ENCODE measurements around the gene ESYT3. TPM values are rescaled to one million over a fixed set of nuclear protein-coding genes. Genes with fewer than 3 reads are reported as not detected.

The ESYT3 gene
- polyA plus RNA-seq, 3 donors: not detected

GRCh38 chr3:138467931-138468330 is 33.5 kb downstream of the ESYT3 start:
- H3K9me3 Mint-ChIP-seq: peaks cover 0 to 2% (median 0%) of the 10 kb centered on the region in 7 donors
- no peak overlapping the region for H3K27ac Mint-ChIP-seq
- no peak overlapping the region for H3K4me3 ChIP-seq (replicated peaks in 1 of 3; ENCODE audit: low read depth in 2 of 3, low read length in 3 of 3)
- WGBS (ENCODE audit: insufficient coverage): 86% methylated on average over 1 of the region's 5 CpGs
- no peaks in the 10 kb centered on the region for H3K36me3 Mint-ChIP-seq
- no peaks in the 10 kb centered on the region for H3K27me3 ChIP-seq (ENCODE audit: control insufficient read depth in 2 of 2, insufficient read depth in 2 of 2, low read length in 2 of 2)
- no peak overlapping the region for H2AFZ ChIP-seq (ENCODE audit: insufficient read depth, low read depth, low read length, poor library complexity, severe bottlenecking)
- no peak overlapping the region for H3K27ac ChIP-seq (ENCODE audit: low read depth in 1 of 2, low read length in 2 of 2)
- no peaks in the 10 kb centered on the region for H3K9me3 ChIP-seq (replicated peaks in 1 of 2; ENCODE audit: control insufficient read depth in 1 of 2, insufficient read depth in 1 of 2, low read length in 2 of 2)
- H3K27me3 Mint-ChIP-seq (ENCODE audit: low read depth in 3 of 3): peaks cover 0 to 9% (median 3%) of the 10 kb centered on the region in 3 donors
- H3K79me2 ChIP-seq (ENCODE audit: insufficient read depth, low read length): no peaks in the 10 kb centered on the region
- no peaks in the 10 kb centered on the region for H3K4me1 ChIP-seq (ENCODE audit: control insufficient read depth in 1 of 2, insufficient read depth in 2 of 2, low read length in 2 of 2)
- peaks cover 3% of the 10 kb centered on the region for H3K4me1 Mint-ChIP-seq
- intact Hi-C loops (cut with micrococcal nuclease): no loop called here
- H4K20me1 ChIP-seq (ENCODE audit: insufficient read depth, low read length): no peaks in the 10 kb centered on the region
- H3K4me2 ChIP-seq (replicated peaks; ENCODE audit: extremely low read depth, low read length, poor library complexity, severe bottlenecking): no peak overlapping the region
- no peak for DNase-seq
- no peaks in the 10 kb centered on the region for H3K36me3 ChIP-seq (replicated peaks in 1 of 2; ENCODE audit: control insufficient read depth in 1 of 2, insufficient read depth in 2 of 2, low read length in 2 of 2)
- no peak overlapping the region for H3K4me3 Mint-ChIP-seq
- no peak overlapping the region for H3K9ac ChIP-seq (ENCODE audit: insufficient read depth, low read length, poor library complexity, severe bottlenecking)
- TF ChIP-seq CTCF (IDR thresholded peaks at IDR 0.05): no peak

- Mint-ChIP-seq H3K4me1 (peaks cover 3% of the 10 kb centered on the region), H3K27ac (no peak overlapping the region), H3K9me3 (peaks cover 0 to 2% (median 0%) of the 10 kb centered on the region in 7 donors), H3K4me3 (no peak overlapping the region), H3K27me3 (ENCODE audit: low read depth in 3 of 3) (peaks cover 0 to 9% (median 3%) of the 10 kb centered on the region in 3 donors), H3K36me3 (no peaks in the 10 kb centered on the region)
- Histone ChIP-seq H3K4me1 (ENCODE audit: control insufficient read depth in 1 of 2, insufficient read depth in 2 of 2, low read length in 2 of 2) (no peaks in the 10 kb centered on the region), H4K20me1 (ENCODE audit: insufficient read depth, low read length) (no peaks in the 10 kb centered on the region), H3K9me3 (replicated peaks in 1 of 2; ENCODE audit: control insufficient read depth in 1 of 2, insufficient read depth in 1 of 2, low read length in 2 of 2) (no peaks in the 10 kb centered on the region), H3K4me3 (replicated peaks in 1 of 3; ENCODE audit: low read depth in 2 of 3, low read length in 3 of 3) (no peak overlapping the region), H3K9ac (ENCODE audit: insufficient read depth, low read length, poor library complexity, severe bottlenecking) (no peak overlapping the region), H3K27me3 (ENCODE audit: control insufficient read depth in 2 of 2, insufficient read depth in 2 of 2, low read length in 2 of 2) (no peaks in the 10 kb centered on the region), H3K79me2 (ENCODE audit: insufficient read depth, low read length) (no peaks in the 10 kb centered on the region), H3K4me2 (replicated peaks; ENCODE audit: extremely low read depth, low read length, poor library complexity, severe bottlenecking) (no peak overlapping the region), H2AFZ (ENCODE audit: insufficient read depth, low read depth, low read length, poor library complexity, severe bottlenecking) (no peak overlapping the region), H3K36me3 (replicated peaks in 1 of 2; ENCODE audit: control insufficient read depth in 1 of 2, insufficient read depth in 2 of 2, low read length in 2 of 2) (no peaks in the 10 kb centered on the region), H3K27ac (ENCODE audit: low read depth in 1 of 2, low read length in 2 of 2) (no peak overlapping the region)
- WGBS (ENCODE audit: insufficient coverage): 70% methylated on average over 4 of the region's 6 CpGs
- no peak for TF ChIP-seq CTCF (IDR thresholded peaks at IDR 0.05)
- intact Hi-C loops (cut with micrococcal nuclease): no loop called here
- DNase-seq: no peak
These were observed 34.0 kb downstream of the ESYT3 start for GRCh38 chr3:138468451-138468850.

All from CD14-positive monocyte (primary cell).